ENCODE data around the gene TPI1. TPM values are rescaled to one million over a fixed set of nuclear protein-coding genes. Genes with fewer than 3 reads are reported as not detected.

The TPI1 gene
- total and polyA plus RNA-seq, 2 experiments from 2014 or later: 1,963 to 4,448 TPM

- Histone ChIP-seq H3K4me3 (no peak overlapping the region), H3K4me1 (ENCODE audit: low read depth) (no peaks in the 10 kb centered on the region), H3K36me3 (peaks cover 4% of the 10 kb centered on the region)
Measured at GRCh38 chr12:6916426-6917200, 49.3 kb downstream of the TPI1 start.

GRCh38 chr12:6917491-6918231, 50.3 kb downstream of the TPI1 start:
- DNase-seq (ENCODE audit: low read depth in 1 of 2, low spot score in 1 of 2): peak in 1 of 2 donors; percentile 62
- TF ChIP-seq CTCF (IDR thresholded peaks at IDR 0.05; ENCODE audit: low read depth, low read length): no peak
- Histone ChIP-seq H3K4me1 (ENCODE audit: low read depth) (no peaks in the 10 kb centered on the region), H3K9me3 (ENCODE audit: low read depth) (no peaks in the 10 kb centered on the region), H3K27ac (no peak overlapping the region), H3K4me3 (no peak overlapping the region), H3K36me3 (peaks cover 9% of the 10 kb centered on the region), H3K27me3 (no peaks in the 10 kb centered on the region)

More at GRCh38 chr12:6916426-6917200, 49.3 kb downstream of the TPI1 start:
- no peak for DNase-seq (ENCODE audit: low read depth in 1 of 2, low spot score in 1 of 2)
- Histone ChIP-seq H3K27ac (no peak overlapping the region), H3K27me3 (no peaks in the 10 kb centered on the region), H3K9me3 (ENCODE audit: low read depth) (no peaks in the 10 kb centered on the region)
- no peak for TF ChIP-seq CTCF (IDR thresholded peaks at IDR 0.05; ENCODE audit: low read depth, low read length)

- Histone ChIP-seq H3K36me3 (peaks cover 9% of the 10 kb centered on the region), H3K4me3 (no peak overlapping the region), H3K27me3 (no peaks in the 10 kb centered on the region), H3K4me1 (ENCODE audit: low read depth) (peaks cover 2% of the 10 kb centered on the region), H3K9me3 (ENCODE audit: low read depth) (no peaks in the 10 kb centered on the region), H3K27ac (no peak overlapping the region)
- TF ChIP-seq CTCF (IDR thresholded peaks at IDR 0.05; ENCODE audit: low read depth, low read length): no peak
- DNase-seq (ENCODE audit: low read depth in 1 of 2, low spot score in 1 of 2): no peak
Measured at GRCh38 chr12:6919588-6919987, 52.3 kb downstream of the TPI1 start.

Other genes with a start within 250 kb of the TPI1 start
- gene LPAR5, start 231.6 kb upstream of the TPI1 start, total RNA-seq: 0.07 and 0.71 TPM in 2 replicates
- 0.10 and 0.78 TPM in 2 replicates for gene LPAR5, start 231.6 kb upstream of the TPI1 start, polyA plus RNA-seq
- 0.99 and 2.8 TPM in 2 replicates for gene ACRBP, start 220.1 kb upstream of the TPI1 start, total RNA-seq
- gene ACRBP, start 220.1 kb upstream of the TPI1 start, polyA plus RNA-seq: 2.6 and 7.0 TPM in 2 replicates
- gene ING4, start 204.4 kb upstream of the TPI1 start, total RNA-seq: 95.2 and 107 TPM in 2 replicates
- 95.3 and 96.2 TPM in 2 replicates for gene ING4, start 204.4 kb upstream of the TPI1 start, polyA plus RNA-seq
- gene ZNF384, start 178.2 kb upstream of the TPI1 start, total RNA-seq: 39.4 and 44.9 TPM in 2 replicates
- gene ZNF384, start 178.2 kb upstream of the TPI1 start, polyA plus RNA-seq: 38.2 and 44.1 TPM in 2 replicates
- 0.36 and 5.5 TPM in 2 replicates for gene PIANP, start 166.7 kb upstream of the TPI1 start, total RNA-seq
- gene PIANP, start 166.7 kb upstream of the TPI1 start, polyA plus RNA-seq: 4.1 and 5.0 TPM in 2 replicates
- gene COPS7A, start 143.5 kb upstream of the TPI1 start, total RNA-seq: 71.0 and 82.1 TPM in 2 replicates
- 97.7 and 108 TPM in 2 replicates for gene COPS7A, start 143.5 kb upstream of the TPI1 start, polyA plus RNA-seq
- 342 and 449 TPM in 2 replicates for gene MLF2, start 114.4 kb upstream of the TPI1 start, total RNA-seq
- gene MLF2, start 114.4 kb upstream of the TPI1 start, polyA plus RNA-seq: 575 and 592 TPM in 2 replicates
- gene PTMS, start 101.2 kb upstream of the TPI1 start, total RNA-seq: 194 and 290 TPM in 2 replicates
- gene PTMS, start 101.2 kb upstream of the TPI1 start, polyA plus RNA-seq: 426 and 467 TPM in 2 replicates
- 0.15 TPM in 1 of 2 replicates, not detected in the other for gene LAG3, start 95.0 kb upstream of the TPI1 start, total RNA-seq
- gene LAG3, start 95.0 kb upstream of the TPI1 start, polyA plus RNA-seq: 0.34 TPM in 1 of 2 replicates, not detected in the other
- gene CD4, start 78.0 kb upstream of the TPI1 start, total RNA-seq: 3.1 and 3.3 TPM in 2 replicates
- 5.2 and 5.9 TPM in 2 replicates for gene CD4, start 78.0 kb upstream of the TPI1 start, polyA plus RNA-seq
- gene GPR162, start 45.7 kb upstream of the TPI1 start, total RNA-seq: 41.1 and 51.0 TPM in 2 replicates
- 29.2 and 38.6 TPM in 2 replicates for gene GPR162, start 45.7 kb upstream of the TPI1 start, polyA plus RNA-seq
- gene P3H3, start 39.1 kb upstream of the TPI1 start, total RNA-seq: 11.6 and 19.7 TPM in 2 replicates
- 13.7 and 18.2 TPM in 2 replicates for gene P3H3, start 39.1 kb upstream of the TPI1 start, polyA plus RNA-seq
- 3.0 and 5.2 TPM in 2 replicates for gene GNB3, start 26.6 kb upstream of the TPI1 start, total RNA-seq
- gene GNB3, start 26.6 kb upstream of the TPI1 start, polyA plus RNA-seq: 1.7 and 2.1 TPM in 2 replicates
- 11.5 and 42.8 TPM in 2 replicates for gene CDCA3, start 16.2 kb upstream of the TPI1 start, total RNA-seq
- gene CDCA3, start 16.2 kb upstream of the TPI1 start, polyA plus RNA-seq: 10.4 and 84.9 TPM in 2 replicates
- gene USP5, start 15.4 kb upstream of the TPI1 start, total RNA-seq: 145 and 150 TPM in 2 replicates
- 156 TPM in 2 replicates for gene USP5, start 15.4 kb upstream of the TPI1 start, polyA plus RNA-seq
- gene SPSB2, start 5.8 kb downstream of the TPI1 start, total RNA-seq: 11.6 and 12.3 TPM in 2 replicates
- 13.5 and 15.6 TPM in 2 replicates for gene SPSB2, start 5.8 kb downstream of the TPI1 start, polyA plus RNA-seq
- 17.5 and 18.8 TPM in 2 replicates for gene LRRC23, start 37.3 kb downstream of the TPI1 start, total RNA-seq
- 23.7 and 24.8 TPM in 2 replicates for gene LRRC23, start 37.3 kb downstream of the TPI1 start, polyA plus RNA-seq
- 56.2 and 87.7 TPM in 2 replicates for gene ENO2, start 47.0 kb downstream of the TPI1 start, total RNA-seq
- gene ENO2, start 47.0 kb downstream of the TPI1 start, polyA plus RNA-seq: 133 and 154 TPM in 2 replicates
- 28.1 and 46.4 TPM in 2 replicates for gene ATN1, start 60.4 kb downstream of the TPI1 start, total RNA-seq
- 22.8 and 37.8 TPM in 2 replicates for gene ATN1, start 60.4 kb downstream of the TPI1 start, polyA plus RNA-seq
- not detected in 2 replicates for gene RNU7-1, start 76.3 kb downstream of the TPI1 start, total RNA-seq
- not detected in 2 replicates for gene RNU7-1, start 76.3 kb downstream of the TPI1 start, polyA plus RNA-seq
- gene C12orf57, start 76.5 kb downstream of the TPI1 start, total RNA-seq: 260 and 307 TPM in 2 replicates
- gene C12orf57, start 76.5 kb downstream of the TPI1 start, polyA plus RNA-seq: 154 and 208 TPM in 2 replicates
- 17.4 and 19.2 TPM in 2 replicates for gene PTPN6, start 83.8 kb downstream of the TPI1 start, total RNA-seq
- gene PTPN6, start 83.8 kb downstream of the TPI1 start, polyA plus RNA-seq: 25.2 and 28.4 TPM in 2 replicates
- 350 and 388 TPM in 2 replicates for gene PHB2, start 103.1 kb downstream of the TPI1 start, total RNA-seq
- 181 and 228 TPM in 2 replicates for gene PHB2, start 103.1 kb downstream of the TPI1 start, polyA plus RNA-seq
- 15.7 and 21.5 TPM in 2 replicates for gene EMG1, start 103.4 kb downstream of the TPI1 start, total RNA-seq
- gene EMG1, start 103.4 kb downstream of the TPI1 start, polyA plus RNA-seq: 29.7 and 39.2 TPM in 2 replicates
- 12.0 and 15.8 TPM in 2 replicates for gene LPCAT3, start 150.9 kb downstream of the TPI1 start, total RNA-seq
- gene LPCAT3, start 150.9 kb downstream of the TPI1 start, polyA plus RNA-seq: 31.4 and 37.8 TPM in 2 replicates
- 3.0 and 5.0 TPM in 2 replicates for gene C1S, start 193.2 kb downstream of the TPI1 start, total RNA-seq
- 7.3 and 9.3 TPM in 2 replicates for gene C1S, start 193.2 kb downstream of the TPI1 start, polyA plus RNA-seq
- gene C1R, start 224.9 kb downstream of the TPI1 start, total RNA-seq: 2.4 and 3.6 TPM in 2 replicates
- 1.5 and 3.4 TPM in 2 replicates for gene C1R, start 224.9 kb downstream of the TPI1 start, polyA plus RNA-seq
- gene C1RL, start 241.7 kb downstream of the TPI1 start, total RNA-seq: 18.4 and 32.4 TPM in 2 replicates
- 12.2 and 14.3 TPM in 2 replicates for gene C1RL, start 241.7 kb downstream of the TPI1 start, polyA plus RNA-seq

Measured in cardiac muscle cell (in vitro differentiated cells and primary cell).